ENCODE results near the gene PDS5B. TPM values are rescaled to one million over a fixed set of nuclear protein-coding genes. Genes with fewer than 3 reads are reported as not detected.
"Not testable (repeated sequence)": the region's sequence is repeated elsewhere in the genome, so short reads cannot be mapped to it uniquely, and the experiment has no call there.

Gene PDS5B
- total and polyA plus RNA-seq, 3 experiments from 2014 or later = 39.4 to 55.1 (median 45.4) TPM

GRCh38 chr13:32548837-32549236 lies 37.4 kb upstream of the PDS5B start:
- Histone ChIP-seq H3K9me3 (ENCODE audit: low read length) (no peaks in the 10 kb centered on the region), H3K27ac (ENCODE audit: low read depth, low read length) (no peak overlapping the region), H3K27me3 (ENCODE audit: insufficient read depth, low read length, poor library complexity, severe bottlenecking) (no peaks in the 10 kb centered on the region), H3K36me3 (ENCODE audit: insufficient read depth, low read length) (no peaks in the 10 kb centered on the region), H3K4me3 (ENCODE audit: low read length) (no peak overlapping the region), H3K4me1 (ENCODE audit: insufficient read depth, low read length) (no peaks in the 10 kb centered on the region)
- Mint-ChIP-seq H3K4me3 (no peak overlapping the region), H3K27me3 (peaks cover 1 to 6% of the 10 kb centered on the region in 2 donors), H3K27ac (no peak overlapping the region), H3K36me3 (no peaks in the 10 kb centered on the region), H3K4me1 (no peaks in the 10 kb centered on the region), H3K9me3 (no peaks in the 10 kb centered on the region)
- CTCF ChIA-PET = no interaction called here
- DNase-seq = no peak
- POLR2A ChIA-PET = no interaction called here

GRCh38 chr13:32549788-32550187 lies 36.5 kb upstream of the PDS5B start:
- Histone ChIP-seq H3K4me3 (ENCODE audit: low read length) (no peak overlapping the region), H3K27ac (ENCODE audit: low read depth, low read length) (no peak overlapping the region), H3K27me3 (ENCODE audit: insufficient read depth, low read length, poor library complexity, severe bottlenecking) (no peaks in the 10 kb centered on the region), H3K4me1 (ENCODE audit: insufficient read depth, low read length) (no peaks in the 10 kb centered on the region), H3K9me3 (ENCODE audit: low read length) (no peaks in the 10 kb centered on the region), H3K36me3 (ENCODE audit: insufficient read depth, low read length) (no peaks in the 10 kb centered on the region)
- no peaks in the 10 kb centered on the region for H3K4me1 Mint-ChIP-seq
- H3K9me3 Mint-ChIP-seq = no peaks in the 10 kb centered on the region
- H3K27me3 Mint-ChIP-seq = peaks cover 0 to 6% of the 10 kb centered on the region in 2 donors
- POLR2A ChIA-PET = no interaction called here
- CTCF ChIA-PET = no interaction called here
- DNase-seq = no peak
- H3K4me3 Mint-ChIP-seq = no peak overlapping the region
- no peaks in the 10 kb centered on the region for H3K36me3 Mint-ChIP-seq
- H3K27ac Mint-ChIP-seq = no peak overlapping the region

- Histone ChIP-seq H3K27me3 (ENCODE audit: insufficient read depth, low read length, poor library complexity, severe bottlenecking) (no peaks in the 10 kb centered on the region), H3K4me3 (ENCODE audit: low read length) (no peak overlapping the region), H3K27ac (ENCODE audit: low read depth, low read length) (no peak overlapping the region), H3K36me3 (ENCODE audit: insufficient read depth, low read length) (no peaks in the 10 kb centered on the region), H3K9me3 (ENCODE audit: low read length) (no peaks in the 10 kb centered on the region), H3K4me1 (ENCODE audit: insufficient read depth, low read length) (no peaks in the 10 kb centered on the region)
- POLR2A ChIA-PET = no interaction called here
- H3K27ac Mint-ChIP-seq = no peak overlapping the region
- H3K4me1 Mint-ChIP-seq = no peaks in the 10 kb centered on the region
- H3K27me3 Mint-ChIP-seq = peaks cover 0 to 2% of the 10 kb centered on the region in 2 donors
- no peak overlapping the region for H3K4me3 Mint-ChIP-seq
- CTCF ChIA-PET = interaction anchor here (1.4 kb wide), 1 partner anchor 15 kb away, joined by 3 read pairs; the partner anchor contains the start of gene N4BP2L2
- H3K9me3 Mint-ChIP-seq = no peaks in the 10 kb centered on the region
- H3K36me3 Mint-ChIP-seq = no peaks in the 10 kb centered on the region
- no peak for DNase-seq
Measured at GRCh38 chr13:32553720-32554119, 32.5 kb upstream of the PDS5B start.

GRCh38 chr13:32555613-32556012 lies 30.6 kb upstream of the PDS5B start:
- no peak for DNase-seq
- POLR2A ChIA-PET = no interaction called here
- Histone ChIP-seq H3K27ac (ENCODE audit: low read depth, low read length) (no peak overlapping the region), H3K36me3 (ENCODE audit: insufficient read depth, low read length) (no peaks in the 10 kb centered on the region), H3K27me3 (ENCODE audit: insufficient read depth, low read length, poor library complexity, severe bottlenecking) (no peaks in the 10 kb centered on the region), H3K4me3 (ENCODE audit: low read length) (no peak overlapping the region), H3K9me3 (ENCODE audit: low read length) (no peaks in the 10 kb centered on the region), H3K4me1 (ENCODE audit: insufficient read depth, low read length) (no peaks in the 10 kb centered on the region)
- CTCF ChIA-PET = no interaction called here
- H3K27me3 Mint-ChIP-seq = peaks cover 0 to 2% of the 10 kb centered on the region in 2 donors
- peaks cover 0 to under 1% (median 0%) of the 10 kb centered on the region in 5 donors for H3K9me3 Mint-ChIP-seq
- no peak overlapping the region for H3K27ac Mint-ChIP-seq
- H3K4me1 Mint-ChIP-seq = no peaks in the 10 kb centered on the region
- no peak overlapping the region for H3K4me3 Mint-ChIP-seq
- H3K36me3 Mint-ChIP-seq = no peaks in the 10 kb centered on the region

GRCh38 chr13:32560842-32561241 lies 25.4 kb upstream of the PDS5B start:
- H3K27ac ChIP-seq (ENCODE audit: low read depth, low read length); H3K27ac Mint-ChIP-seq; H3K9me3 ChIP-seq (ENCODE audit: low read length); H3K36me3 ChIP-seq (ENCODE audit: insufficient read depth, low read length); H3K27me3 ChIP-seq (ENCODE audit: insufficient read depth, low read length, poor library complexity, severe bottlenecking); POLR2A ChIA-PET; H3K4me3 Mint-ChIP-seq; DNase-seq; H3K4me3 ChIP-seq (ENCODE audit: low read length); CTCF ChIA-PET; H3K4me1 ChIP-seq (ENCODE audit: insufficient read depth, low read length); H3K4me1 Mint-ChIP-seq: not testable (repeated sequence)
- Mint-ChIP-seq H3K9me3 (peaks cover 0 to 15% (median 9%) of the 10 kb centered on the region in 5 donors), H3K36me3 (peaks cover 0 to 14% (median 0%) of the 10 kb centered on the region in 3 donors), H3K27me3 (peaks cover 0 to 11% of the 10 kb centered on the region in 2 donors)

- H3K27me3 Mint-ChIP-seq; H3K9me3 ChIP-seq (ENCODE audit: low read length); H3K27ac Mint-ChIP-seq; H3K4me3 ChIP-seq (ENCODE audit: low read length); POLR2A ChIA-PET; H3K36me3 ChIP-seq (ENCODE audit: insufficient read depth, low read length); DNase-seq; H3K4me1 ChIP-seq (ENCODE audit: insufficient read depth, low read length); H3K27me3 ChIP-seq (ENCODE audit: insufficient read depth, low read length, poor library complexity, severe bottlenecking); H3K27ac ChIP-seq (ENCODE audit: low read depth, low read length); H3K4me3 Mint-ChIP-seq; H3K4me1 Mint-ChIP-seq; CTCF ChIA-PET: not testable (repeated sequence)
- peaks cover 2 to 21% (median 3%) of the 10 kb centered on the region in 3 donors for H3K36me3 Mint-ChIP-seq
- H3K9me3 Mint-ChIP-seq = peaks cover 12 to 23% (median 13%) of the 10 kb centered on the region in 5 donors
Measured at GRCh38 chr13:32575687-32576086, 10.6 kb upstream of the PDS5B start.

GRCh38 chr13:32577032-32577431 lies 9.2 kb upstream of the PDS5B start:
- no peak overlapping the region for H3K4me3 ChIP-seq (ENCODE audit: low read length)
- Mint-ChIP-seq H3K36me3 (peaks cover 2 to 21% (median 3%) of the 10 kb centered on the region in 3 donors), H3K4me3 (no peak overlapping the region), H3K27me3 (no peaks in the 10 kb centered on the region), H3K9me3 (peaks cover 12 to 23% (median 13%) of the 10 kb centered on the region in 5 donors), H3K4me1 (no peaks in the 10 kb centered on the region), H3K27ac (no peak overlapping the region)
- ChIA-PET POLR2A (no interaction called here), CTCF (no interaction called here)
- H3K36me3 ChIP-seq (ENCODE audit: insufficient read depth, low read length) = no peaks in the 10 kb centered on the region
- H3K4me1 ChIP-seq (ENCODE audit: insufficient read depth, low read length) = no peaks in the 10 kb centered on the region
- no peaks in the 10 kb centered on the region for H3K27me3 ChIP-seq (ENCODE audit: insufficient read depth, low read length, poor library complexity, severe bottlenecking)
- H3K27ac ChIP-seq (ENCODE audit: low read depth, low read length) = no peak overlapping the region
- H3K9me3 ChIP-seq (ENCODE audit: low read length) = no peaks in the 10 kb centered on the region
- no peak for DNase-seq

- Histone ChIP-seq H3K4me1 (ENCODE audit: insufficient read depth, low read length) (peaks cover 6% of the 10 kb centered on the region), H3K27ac (ENCODE audit: low read depth, low read length) (no peak overlapping the region), H3K27me3 (ENCODE audit: insufficient read depth, low read length, poor library complexity, severe bottlenecking) (no peaks in the 10 kb centered on the region), H3K36me3 (ENCODE audit: insufficient read depth, low read length) (no peaks in the 10 kb centered on the region), H3K4me3 (ENCODE audit: low read length) (no peak overlapping the region), H3K9me3 (ENCODE audit: low read length) (no peaks in the 10 kb centered on the region)
- Mint-ChIP-seq H3K27me3 (peaks cover 0 to 4% of the 10 kb centered on the region in 2 donors), H3K9me3 (peaks cover 9 to 20% (median 13%) of the 10 kb centered on the region in 5 donors), H3K4me3 (no peak overlapping the region), H3K4me1 (peaks cover 10 to 11% (median 10%) of the 10 kb centered on the region in 3 donors), H3K36me3 (peaks cover 3 to 15% (median 4%) of the 10 kb centered on the region in 3 donors), H3K27ac (no peak overlapping the region)
- ChIA-PET CTCF (interaction anchor here (0.8 to 2.7 kb wide), 10 partner anchors 10 to 671 kb away, joined by 3 to 11 read pairs (median 4); no protein-coding TSS in a partner anchor), POLR2A (no interaction called here)
- peak in 2 of 5 donors; percentile 6 to 17 for DNase-seq
Measured at GRCh38 chr13:32581177-32581786, 5.0 kb upstream of the PDS5B start.
